Measurements from ENCODE around the gene RBMS3.
"Not testable (repeated sequence)": the region's sequence is repeated elsewhere in the genome, so short reads cannot be mapped to it uniquely, and the experiment has no call there.

RBMS3 gene

GRCh38 chr3:29345516-29346300 is 64.8 kb downstream of the RBMS3 start:
- no peaks in the 10 kb centered on the region for H3K27me3 ChIP-seq (ENCODE audit: control insufficient read depth in 1 of 2, insufficient read depth in 2 of 2, low read length in 2 of 2)
- H3K4me1 ChIP-seq (ENCODE audit: insufficient read depth, low read length) = no peaks in the 10 kb centered on the region
- H3K36me3 ChIP-seq (ENCODE audit: insufficient read depth, low read length) = no peaks in the 10 kb centered on the region
- no peak overlapping the region for H3K4me3 ChIP-seq (ENCODE audit: low read depth in 1 of 2, low read length in 2 of 2)
- H3K9me3 ChIP-seq (ENCODE audit: low read length) = no peaks in the 10 kb centered on the region
- no peak overlapping the region for H3K27ac ChIP-seq (ENCODE audit: low read depth, low read length)
- no peak overlapping the region for H3K9ac ChIP-seq (ENCODE audit: low read length)

DNA sequence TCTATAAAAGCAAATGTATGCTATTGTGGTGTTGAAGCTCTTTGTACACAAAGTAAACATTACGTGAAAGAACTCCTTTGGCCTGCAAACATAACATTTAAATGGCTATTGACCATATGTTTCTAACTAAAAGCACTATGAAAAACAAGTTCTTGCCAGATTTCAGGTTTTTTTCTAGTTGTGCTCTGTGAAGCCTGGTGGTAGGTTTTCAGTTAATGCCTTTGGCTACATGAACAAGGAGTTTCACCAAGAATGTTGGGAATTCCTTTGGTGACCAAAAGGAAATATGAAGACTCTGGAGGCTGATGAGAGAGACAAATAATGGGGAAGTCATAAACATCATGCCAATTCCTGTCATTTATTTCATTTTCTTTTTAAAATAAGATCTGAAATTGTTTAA is 66.0 kb downstream of the RBMS3 start:
- Histone ChIP-seq H3K27me3 (ENCODE audit: control insufficient read depth in 1 of 2, insufficient read depth in 2 of 2, low read length in 2 of 2) (no peaks in the 10 kb centered on the region), H3K9me3 (ENCODE audit: low read length) (no peaks in the 10 kb centered on the region), H3K27ac (ENCODE audit: low read depth, low read length) (no peak overlapping the region), H3K4me3 (ENCODE audit: low read depth in 1 of 2, low read length in 2 of 2) (no peak overlapping the region), H3K9ac (ENCODE audit: low read length) (no peak overlapping the region), H3K4me1 (ENCODE audit: insufficient read depth, low read length) (no peaks in the 10 kb centered on the region), H3K36me3 (ENCODE audit: insufficient read depth, low read length) (no peaks in the 10 kb centered on the region)

DNA sequence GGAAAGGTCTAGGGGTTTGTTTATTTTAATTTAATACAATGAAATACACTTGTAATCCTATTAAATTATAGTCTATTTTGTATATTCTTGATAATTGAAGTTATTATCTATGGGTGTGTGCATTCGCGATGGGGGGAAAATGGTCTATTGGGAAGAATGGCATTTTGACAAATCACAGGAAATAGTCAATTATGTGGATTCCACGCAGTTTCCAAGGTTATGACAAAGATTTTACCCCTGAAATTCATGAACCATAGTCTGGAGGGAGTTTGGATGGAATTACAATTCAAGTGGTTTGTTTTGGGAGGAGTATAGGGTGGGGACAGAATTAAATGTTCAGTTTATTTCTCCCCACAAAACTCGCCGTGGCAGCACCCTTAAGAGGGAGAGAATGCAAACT is 66.5 kb downstream of the RBMS3 start:
- no peaks in the 10 kb centered on the region for H3K36me3 ChIP-seq (ENCODE audit: insufficient read depth, low read length)
- H3K9ac ChIP-seq (ENCODE audit: low read length) = no peak overlapping the region
- no peak overlapping the region for H3K27ac ChIP-seq (ENCODE audit: low read depth, low read length)
- H3K9me3 ChIP-seq (ENCODE audit: low read length) = no peaks in the 10 kb centered on the region
- no peaks in the 10 kb centered on the region for H3K27me3 ChIP-seq (ENCODE audit: control insufficient read depth in 1 of 2, insufficient read depth in 2 of 2, low read length in 2 of 2)
- no peaks in the 10 kb centered on the region for H3K4me1 ChIP-seq (ENCODE audit: insufficient read depth, low read length)
- H3K4me3 ChIP-seq (ENCODE audit: low read depth in 1 of 2, low read length in 2 of 2) = no peak overlapping the region

- H3K36me3 ChIP-seq (ENCODE audit: insufficient read depth, low read length) = no peaks in the 10 kb centered on the region
- no peaks in the 10 kb centered on the region for H3K27me3 ChIP-seq (ENCODE audit: control insufficient read depth in 1 of 2, insufficient read depth in 2 of 2, low read length in 2 of 2)
- H3K9ac ChIP-seq (ENCODE audit: low read length) = no peak overlapping the region
- H3K4me3 ChIP-seq (ENCODE audit: low read depth in 1 of 2, low read length in 2 of 2) = no peak overlapping the region
- no peaks in the 10 kb centered on the region for H3K9me3 ChIP-seq (ENCODE audit: low read length)
- H3K4me1 ChIP-seq (ENCODE audit: insufficient read depth, low read length) = no peaks in the 10 kb centered on the region
- no peak overlapping the region for H3K27ac ChIP-seq (ENCODE audit: low read depth, low read length)
These were observed 67.4 kb downstream of the RBMS3 start for GRCh38 chr3:29348316-29348715.

DNA sequence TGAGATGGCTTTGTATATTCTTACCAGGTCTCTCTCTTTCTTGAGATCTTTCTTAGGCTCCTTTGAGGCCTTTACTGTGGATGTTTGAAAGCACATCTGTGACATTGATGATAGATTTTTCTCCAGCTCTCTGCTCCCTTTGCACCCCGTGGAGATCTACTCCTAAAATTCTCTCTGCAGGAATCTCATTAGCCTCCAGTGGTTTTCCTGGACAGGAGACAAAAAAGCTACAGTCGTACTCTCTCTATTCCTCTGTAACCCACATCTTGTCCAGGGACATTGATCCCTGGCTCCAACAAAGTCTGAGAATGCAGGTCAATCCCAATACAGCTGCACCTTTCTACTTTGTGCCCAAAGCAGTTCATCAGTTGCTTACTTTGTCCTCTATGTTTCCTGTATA is 68.2 kb downstream of the RBMS3 start:
- no peaks in the 10 kb centered on the region for H3K36me3 ChIP-seq (ENCODE audit: insufficient read depth, low read length)
- no peak overlapping the region for H3K9ac ChIP-seq (ENCODE audit: low read length)
- no peaks in the 10 kb centered on the region for H3K27me3 ChIP-seq (ENCODE audit: control insufficient read depth in 1 of 2, insufficient read depth in 2 of 2, low read length in 2 of 2)
- no peaks in the 10 kb centered on the region for H3K9me3 ChIP-seq (ENCODE audit: low read length)
- no peak overlapping the region for H3K4me3 ChIP-seq (ENCODE audit: low read depth in 1 of 2, low read length in 2 of 2)
- H3K27ac ChIP-seq (ENCODE audit: low read depth, low read length) = no peak overlapping the region
- no peaks in the 10 kb centered on the region for H3K4me1 ChIP-seq (ENCODE audit: insufficient read depth, low read length)

- H3K27ac ChIP-seq (ENCODE audit: low read depth, low read length) = no peak overlapping the region
These were observed 72.9 kb downstream of the RBMS3 start for GRCh38 chr3:29353807-29354206.

DNA sequence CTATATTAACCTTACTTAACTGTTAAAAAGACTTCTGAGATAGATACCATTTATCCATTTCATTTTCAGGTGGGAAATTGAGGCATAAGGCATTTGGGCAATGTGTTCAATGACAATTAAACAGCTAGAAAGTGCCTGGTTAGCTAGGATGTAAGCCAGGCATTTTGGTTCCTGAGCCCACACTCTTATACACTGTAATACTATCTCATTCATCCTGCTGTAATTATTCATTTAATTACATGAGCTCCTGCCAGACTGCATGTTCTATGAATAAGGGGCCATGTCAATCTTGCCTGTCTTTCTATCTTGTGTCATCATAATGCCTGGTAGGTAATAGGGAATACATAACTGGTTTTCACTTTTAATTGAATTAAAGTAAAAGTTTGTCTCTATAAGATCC is 74.0 kb downstream of the RBMS3 start:
- Histone ChIP-seq H3K4me3 (ENCODE audit: low read depth in 1 of 2, low read length in 2 of 2) (no peak overlapping the region), H3K9me3 (ENCODE audit: low read length) (no peaks in the 10 kb centered on the region), H3K27ac (ENCODE audit: low read depth, low read length) (no peak overlapping the region), H3K27me3 (ENCODE audit: control insufficient read depth in 1 of 2, insufficient read depth in 2 of 2, low read length in 2 of 2) (no peaks in the 10 kb centered on the region), H3K9ac (ENCODE audit: low read length) (no peak overlapping the region), H3K4me1 (ENCODE audit: insufficient read depth, low read length) (peaks cover 8% of the 10 kb centered on the region), H3K36me3 (ENCODE audit: insufficient read depth, low read length) (no peaks in the 10 kb centered on the region)

More at GRCh38 chr3:29353807-29354206, 72.9 kb downstream of the RBMS3 start:
- H3K4me1 ChIP-seq (ENCODE audit: insufficient read depth, low read length) = peaks cover 8% of the 10 kb centered on the region
- no peak overlapping the region for H3K4me3 ChIP-seq (ENCODE audit: low read depth in 1 of 2, low read length in 2 of 2)
- H3K9ac ChIP-seq (ENCODE audit: low read length) = no peak overlapping the region
- no peaks in the 10 kb centered on the region for H3K27me3 ChIP-seq (ENCODE audit: control insufficient read depth in 1 of 2, insufficient read depth in 2 of 2, low read length in 2 of 2)
- H3K36me3 ChIP-seq (ENCODE audit: insufficient read depth, low read length) = no peaks in the 10 kb centered on the region
- no peaks in the 10 kb centered on the region for H3K9me3 ChIP-seq (ENCODE audit: low read length)

- Histone ChIP-seq H3K9ac (ENCODE audit: low read length) (no peak overlapping the region), H3K36me3 (ENCODE audit: insufficient read depth, low read length) (no peaks in the 10 kb centered on the region), H3K4me3 (ENCODE audit: low read depth in 1 of 2, low read length in 2 of 2) (no peak overlapping the region), H3K27me3 (ENCODE audit: control insufficient read depth in 1 of 2, insufficient read depth in 2 of 2, low read length in 2 of 2) (no peaks in the 10 kb centered on the region), H3K4me1 (ENCODE audit: insufficient read depth, low read length) (peaks cover 8% of the 10 kb centered on the region), H3K27ac (ENCODE audit: low read depth, low read length) (no peak overlapping the region), H3K9me3 (ENCODE audit: low read length) (no peaks in the 10 kb centered on the region)
These were observed 75.2 kb downstream of the RBMS3 start for GRCh38 chr3:29356062-29356461.

DNA sequence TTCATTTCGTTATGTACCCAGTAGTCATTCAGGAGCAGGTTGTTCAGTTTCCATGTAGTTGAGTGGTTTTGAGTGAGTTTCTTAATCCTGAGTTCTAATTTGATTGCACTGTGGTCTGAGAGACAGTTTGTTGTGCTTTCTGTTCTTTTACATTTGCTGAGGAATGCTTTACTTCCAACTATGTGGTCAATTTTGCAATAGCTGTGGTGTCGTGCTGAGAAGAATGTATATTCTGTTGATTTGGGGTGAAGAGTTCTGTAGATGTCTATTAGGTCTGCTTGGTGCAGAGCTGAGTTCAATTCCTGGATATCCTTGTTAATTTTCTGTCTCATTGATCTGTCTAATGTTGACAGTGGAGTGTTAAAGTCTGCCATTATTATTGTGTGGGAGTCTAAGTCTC is 79.4 kb downstream of the RBMS3 start:
- H3K9me3 ChIP-seq (ENCODE audit: low read length); H3K27ac ChIP-seq (ENCODE audit: low read depth, low read length): not testable (repeated sequence)

GRCh38 chr3:29363110-29363509 is 82.2 kb downstream of the RBMS3 start:
- Histone ChIP-seq H3K9me3 (ENCODE audit: low read length) (no peaks in the 10 kb centered on the region), H3K27ac (ENCODE audit: low read depth, low read length) (no peak overlapping the region), H3K36me3 (ENCODE audit: insufficient read depth, low read length) (no peaks in the 10 kb centered on the region), H3K4me1 (ENCODE audit: insufficient read depth, low read length) (no peaks in the 10 kb centered on the region), H3K4me3 (ENCODE audit: low read depth in 1 of 2, low read length in 2 of 2) (no peak overlapping the region), H3K27me3 (ENCODE audit: control insufficient read depth in 1 of 2, insufficient read depth in 2 of 2, low read length in 2 of 2) (no peaks in the 10 kb centered on the region), H3K9ac (ENCODE audit: low read length) (no peak overlapping the region)

More for the DNA sequence above, 79.4 kb downstream of the RBMS3 start:
- not testable (repeated sequence) for H3K9ac ChIP-seq (ENCODE audit: low read length); H3K4me3 ChIP-seq (ENCODE audit: low read depth in 1 of 2, low read length in 2 of 2); H3K27me3 ChIP-seq (ENCODE audit: control insufficient read depth in 1 of 2, insufficient read depth in 2 of 2, low read length in 2 of 2); H3K36me3 ChIP-seq (ENCODE audit: insufficient read depth, low read length); H3K4me1 ChIP-seq (ENCODE audit: insufficient read depth, low read length)

DNA sequence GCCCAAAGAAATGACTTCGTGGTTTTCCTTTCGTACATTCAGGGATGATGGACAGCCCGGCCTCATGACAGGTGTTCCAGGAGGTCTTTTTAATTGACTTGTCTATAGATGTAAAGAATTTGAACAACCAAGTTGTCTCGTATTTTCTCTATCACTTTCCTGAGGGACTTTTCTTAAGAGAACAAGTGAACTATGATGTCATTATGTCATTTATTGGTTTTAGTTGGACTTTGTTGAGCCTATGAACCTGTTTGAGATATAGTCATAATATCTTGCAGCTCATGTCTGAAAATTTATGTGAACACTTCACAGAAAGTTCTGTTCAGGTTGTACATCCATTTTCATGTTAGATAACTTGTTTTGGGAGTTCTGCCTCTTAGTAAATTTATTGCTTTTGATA is 89.2 kb downstream of the RBMS3 start:
- no peaks in the 10 kb centered on the region for H3K9me3 ChIP-seq (ENCODE audit: low read length)
- H3K4me1 ChIP-seq (ENCODE audit: insufficient read depth, low read length) = peaks cover 17% of the 10 kb centered on the region
- H3K36me3 ChIP-seq (ENCODE audit: insufficient read depth, low read length) = no peaks in the 10 kb centered on the region
- H3K27ac ChIP-seq (ENCODE audit: low read depth, low read length) = no peak overlapping the region
- H3K9ac ChIP-seq (ENCODE audit: low read length) = no peak overlapping the region
- no peaks in the 10 kb centered on the region for H3K27me3 ChIP-seq (ENCODE audit: control insufficient read depth in 1 of 2, insufficient read depth in 2 of 2, low read length in 2 of 2)
- no peak overlapping the region for H3K4me3 ChIP-seq (ENCODE audit: low read depth in 1 of 2, low read length in 2 of 2)

All from muscle layer of colon (tissue), 2 donors.